ENCODE data around the gene GRID2IP. TPM values are rescaled to one million over a fixed set of nuclear protein-coding genes. Genes with fewer than 3 reads are reported as not detected.

GRID2IP gene
- total RNA-seq, 1 experiment from 2014 or later: 3.0 TPM

- POLR2A ChIA-PET: no interaction called here
- no peak overlapping the region for H3K4me3 Mint-ChIP-seq
- peaks cover 3% of the 10 kb centered on the region; the same call in 1 of the 2 replicates for H3K4me1 Mint-ChIP-seq
- DNase-seq (ENCODE audit: low spot score) (no peak), ATAC-seq (peak; percentile 50; the same call in 1 of the 2 replicates)
- TF ChIP-seq USF1 (CRISPR knock-in tag; IDR thresholded peaks at IDR 0.05) (0 out of 2 replicates have a peak, but pooled peaks have one; percentile 16), MAX (CRISPR knock-in tag; IDR thresholded peaks at IDR 0.05) (no peak), HMGA2 (CRISPR knock-in tag; IDR thresholded peaks at IDR 0.05) (no peak)
- TF ChIP-seq, protein P1, sequence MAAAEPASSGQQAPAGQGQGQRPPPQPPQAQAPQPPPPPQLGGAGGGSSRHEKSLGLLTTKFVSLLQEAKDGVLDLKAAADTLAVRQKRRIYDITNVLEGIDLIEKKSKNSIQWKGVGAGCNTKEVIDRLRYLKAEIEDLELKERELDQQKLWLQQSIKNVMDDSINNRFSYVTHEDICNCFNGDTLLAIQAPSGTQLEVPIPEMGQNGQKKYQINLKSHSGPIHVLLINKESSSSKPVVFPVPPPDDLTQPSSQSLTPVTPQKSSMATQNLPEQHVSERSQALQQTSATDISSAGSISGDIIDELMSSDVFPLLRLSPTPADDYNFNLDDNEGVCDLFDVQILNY (CRISPR knock-in tag; IDR thresholded peaks at IDR 0.05): no peak
- no peak overlapping the region for H3K27ac Mint-ChIP-seq
- peaks cover 12% of the 10 kb centered on the region for H3K9me3 Mint-ChIP-seq
- peaks cover 10% of the 10 kb centered on the region for H3K27me3 Mint-ChIP-seq (ENCODE audit: low read depth)
- CTCF ChIA-PET: no interaction called here
- 0 out of 2 replicates have a peak, but pooled peaks cover 5% of the 10 kb centered on the region for H3K36me3 Mint-ChIP-seq
Measured at GRCh38 chr7:6489612-6490011, 61.6 kb downstream of the GRID2IP start.

GRCh38 chr7:6487184-6487545 lies 64.1 kb downstream of the GRID2IP start:
- Mint-ChIP-seq H3K4me1 (peaks cover 11% of the 10 kb centered on the region), H3K36me3 (0 out of 2 replicates have a peak, but pooled peaks cover 5% of the 10 kb centered on the region), H3K9me3 (peaks cover 14% of the 10 kb centered on the region), H3K27me3 (ENCODE audit: low read depth) (peaks cover 10% of the 10 kb centered on the region), H3K4me3 (no peak overlapping the region), H3K27ac (no peak overlapping the region)
- CTCF ChIA-PET: no interaction called here
- ATAC-seq (no peak), DNase-seq (ENCODE audit: low spot score) (no peak)
- no peak for TF ChIP-seq CREB1 (CRISPR knock-in tag; IDR thresholded peaks at IDR 0.05)
- POLR2A ChIA-PET: no interaction called here

GRCh38 chr7:6486438-6487183 lies 64.7 kb downstream of the GRID2IP start:
- no peak for ATAC-seq
- Mint-ChIP-seq H3K27me3 (ENCODE audit: low read depth) (peaks cover 10% of the 10 kb centered on the region), H3K9me3 (peaks cover 14% of the 10 kb centered on the region), H3K4me1 (peaks cover 12% of the 10 kb centered on the region), H3K36me3 (0 out of 2 replicates have a peak, but pooled peaks cover 5% of the 10 kb centered on the region), H3K4me3 (no peak overlapping the region), H3K27ac (no peak overlapping the region)
- TF ChIP-seq ELF4 (CRISPR knock-in tag; IDR thresholded peaks at IDR 0.05; ENCODE audit: low read depth) (no peak), CBFB (CRISPR knock-in tag; IDR thresholded peaks at IDR 0.05; ENCODE audit: low read depth) (no peak), HMGA2 (CRISPR knock-in tag; IDR thresholded peaks at IDR 0.05) (no peak)
- DNase-seq (ENCODE audit: low spot score): no peak
- POLR2A ChIA-PET: no interaction called here
- CTCF ChIA-PET: interaction anchor here (1.5 kb wide), 1 partner anchor 29 kb away, joined by 6 read pairs; no protein-coding TSS in a partner anchor

- Mint-ChIP-seq H3K9me3 (0 out of 2 replicates have a peak, but pooled peaks cover 3% of the 10 kb centered on the region), H3K27me3 (ENCODE audit: low read depth) (peaks cover 7% of the 10 kb centered on the region), H3K4me3 (peak overlapping the region; percentile 87), H3K36me3 (peaks cover 3% of the 10 kb centered on the region), H3K27ac (peak overlapping the region; percentile 79), H3K4me1 (peaks cover 33% of the 10 kb centered on the region)
- ChIA-PET CTCF (interaction anchor here (0.6 kb wide), 1 partner anchor 110 kb away, joined by 3 read pairs; no protein-coding TSS in a partner anchor), POLR2A (no interaction called here)
- DNase-seq (ENCODE audit: low spot score): no peak
- no peak for ATAC-seq
- TF ChIP-seq MAX (CRISPR knock-in tag; IDR thresholded peaks at IDR 0.05) (no peak), ARID4B (CRISPR knock-in tag; IDR thresholded peaks at IDR 0.05; ENCODE audit: borderline replicate concordance) (no peak), NFE2L1 (CRISPR knock-in tag; IDR thresholded peaks at IDR 0.05) (no peak), HMGXB4 (CRISPR knock-in tag; IDR thresholded peaks at IDR 0.05) (no peak), CREB1 (CRISPR knock-in tag; IDR thresholded peaks at IDR 0.05) (no peak), ZNF138 (CRISPR knock-in tag; conservative IDR thresholded peaks at IDR 0.05) (no peak), RORB (CRISPR knock-in tag; IDR thresholded peaks at IDR 0.05) (no peak), OVOL2 (CRISPR knock-in tag; IDR thresholded peaks at IDR 0.05; ENCODE audit: borderline replicate concordance) (no peak), ZBTB43 (CRISPR knock-in tag; IDR thresholded peaks at IDR 0.05) (no peak), MYBL2 (CRISPR knock-in tag; IDR thresholded peaks at IDR 0.05) (no peak)
Measured at GRCh38 chr7:6482743-6483119, 68.5 kb downstream of the GRID2IP start.

All from WTC11 (cell line).